WTC11 (cell line): Measurements from ENCODE around the gene SH2D6. TPM values are rescaled to one million over a fixed set of nuclear protein-coding genes. Genes with fewer than 3 reads are reported as not detected.

Source experiments
- ATAC-seq: fragments of 200-7000 bp; cut with Tn5 transposase; 2 replicates; pipeline ENCODE4 v1.10.0; 2021; ENCODE audit warnings: mild to moderate bottlenecking, moderate library complexity
- CTCF ChIA-PET: fragments of 300-600 bp; sonication (Branson Sonifier 250); formaldehyde crosslinking; loops from one replicate; lab custom pipeline; 2021; ENCODE audit warnings: antibody characterized with exemption; lab: Charles Lee
- POLR2A ChIA-PET: fragments of 350-600 bp; sonication (Branson Sonifier 250); formaldehyde crosslinking; loops from one replicate; lab custom pipeline; 2021; ENCODE audit warnings: antibody characterized with exemption; lab: Charles Lee
- DNase-seq: peaks from one replicate; pipeline ENCODE4 v3.0.0; 2021; ENCODE audit warnings: low spot score
- H3K27ac Mint-ChIP-seq: 2 replicates; pipeline ENCODE4 v1.8.0; 2021; ENCODE audit warnings: mixed read lengths
- H3K27me3 Mint-ChIP-seq: 2 replicates; pipeline ENCODE4 v1.8.0; 2021; ENCODE audit warnings: low read depth, mild to moderate bottlenecking, moderate library complexity, mixed read lengths
- H3K36me3 Mint-ChIP-seq: 2 replicates; pipeline ENCODE4 v1.8.0; 2021; ENCODE audit warnings: mixed read lengths
- H3K4me1 Mint-ChIP-seq: 2 replicates; pipeline ENCODE4 v1.8.0; 2022; ENCODE audit warnings: mixed read lengths
- H3K4me3 Mint-ChIP-seq: 2 replicates; pipeline ENCODE4 v1.8.0; 2021; ENCODE audit warnings: mild to moderate bottlenecking, moderate library complexity, mixed read lengths
- H3K9me3 Mint-ChIP-seq: 2 replicates; pipeline ENCODE4 v1.8.0; 2021; ENCODE audit warnings: mixed read lengths
- AR ChIP-seq: fragments of 250-450 bp; sonication (Bioruptor Pico); IDR thresholded peaks from 2 replicates; pipeline ENCODE4 v1.9.0; 2021; ENCODE audit warnings: mild to moderate bottlenecking
- CREM ChIP-seq: sonication (generic); formaldehyde crosslinking; IDR thresholded peaks from 2 replicates; pipeline ENCODE4 v1.8.1; 2022; ENCODE audit warnings: mild to moderate bottlenecking, missing genetic modification reagents, moderate library complexity
- FOXP1 ChIP-seq: sonication (generic); formaldehyde crosslinking; IDR thresholded peaks from 2 replicates; pipeline ENCODE4 v1.8.0; 2022; ENCODE audit warnings: missing genetic modification reagents, mild to moderate bottlenecking, moderate library complexity, borderline replicate concordance
- GRHL2 ChIP-seq: fragments of 250-450 bp; sonication (Bioruptor Pico); IDR thresholded peaks from 2 replicates; pipeline ENCODE4 v1.8.0; 2022; ENCODE audit warnings: mild to moderate bottlenecking, moderate library complexity; ENCODE audit not compliant: insufficient replicate concordance, severe bottlenecking
- GTF2I ChIP-seq: fragments of 250-450 bp; sonication (Bioruptor Pico); conservative IDR thresholded peaks from 2 replicates; pipeline ENCODE4 v1.4.0; 2021; ENCODE audit warnings: mild to moderate bottlenecking
- JAZF1 ChIP-seq: fragments of 250-450 bp; sonication (Bioruptor Pico); IDR thresholded peaks from 2 replicates; pipeline ENCODE4 v1.9.0; 2021; ENCODE audit warnings: moderate library complexity, mild to moderate bottlenecking, inconsistent platforms
- MXD4 ChIP-seq: fragments of 250-450 bp; sonication (Bioruptor Pico); IDR thresholded peaks from 2 replicates; pipeline ENCODE4 v1.8.0; 2021; ENCODE audit warnings: mild to moderate bottlenecking, moderate library complexity, borderline replicate concordance
- NR3C1 ChIP-seq: sonication (generic); formaldehyde crosslinking; conservative IDR thresholded peaks from 2 replicates; pipeline ENCODE4 v1.8.1; 2023; ENCODE audit warnings: low read depth, mild to moderate bottlenecking, missing genetic modification reagents
- OVOL2 ChIP-seq: fragments of 250-450 bp; sonication (Bioruptor Pico); IDR thresholded peaks from 2 replicates; pipeline ENCODE4 v1.9.0; 2021; ENCODE audit warnings: mild to moderate bottlenecking, borderline replicate concordance
- SOX15 ChIP-seq: fragments of 250-450 bp; sonication (Bioruptor Pico); IDR thresholded peaks from 2 replicates; pipeline ENCODE4 v1.9.0; 2021; ENCODE audit warnings: mild to moderate bottlenecking
- SP1 ChIP-seq: sonication (generic); formaldehyde crosslinking; conservative IDR thresholded peaks from 2 replicates; pipeline ENCODE4 v1.8.1; 2022; ENCODE audit warnings: missing genetic modification reagents
- STAT6 ChIP-seq: sonication (generic); formaldehyde crosslinking; conservative IDR thresholded peaks from 2 replicates; pipeline ENCODE4 v1.8.1; 2023; ENCODE audit warnings: mild to moderate bottlenecking, low read depth, missing genetic modification reagents, moderate library complexity
- ZMAT4 ChIP-seq: fragments of 250-450 bp; sonication (Bioruptor Pico); IDR thresholded peaks from 2 replicates; pipeline ENCODE4 v1.9.0; 2021; ENCODE audit warnings: mild to moderate bottlenecking
- ZNF219 ChIP-seq: sonication (generic); formaldehyde crosslinking; IDR thresholded peaks from 2 replicates; pipeline ENCODE4 v1.8.0; 2023; ENCODE audit warnings: missing genetic modification reagents, mild to moderate bottlenecking, borderline replicate concordance
- ZNF317 ChIP-seq: sonication (generic); formaldehyde crosslinking; IDR thresholded peaks from 2 replicates; pipeline ENCODE4 v1.8.1; 2023; ENCODE audit warnings: low read depth, mild to moderate bottlenecking, moderate library complexity, missing genetic modification reagents, borderline replicate concordance
- ZNF416 ChIP-seq: fragments of 250-450 bp; sonication (Bioruptor Pico); IDR thresholded peaks from 2 replicates; pipeline ENCODE4 v1.9.0; 2021; ENCODE audit warnings: mild to moderate bottlenecking, inconsistent platforms
- ZNF671 ChIP-seq: fragments of 250-450 bp; sonication (Bioruptor Pico); IDR thresholded peaks from 2 replicates; pipeline ENCODE4 v1.8.0; 2021; ENCODE audit warnings: mild to moderate bottlenecking
- total RNA-seq: library from RNA; stranded (reverse); gene quantifications from 3 replicates; pipeline ENCODE4 v1.2.3, GENCODE V29; 2021
- TF ChIP-seq, protein P1 (sequence below): fragments of 250-450 bp; sonication (Bioruptor Pico); IDR thresholded peaks from 2 replicates; pipeline ENCODE4 v1.9.0; 2021; ENCODE audit warnings: mild to moderate bottlenecking, borderline replicate concordance

The SH2D6 gene
- total RNA-seq, 1 experiment from 2014 or later = 1.2 TPM

DNA sequence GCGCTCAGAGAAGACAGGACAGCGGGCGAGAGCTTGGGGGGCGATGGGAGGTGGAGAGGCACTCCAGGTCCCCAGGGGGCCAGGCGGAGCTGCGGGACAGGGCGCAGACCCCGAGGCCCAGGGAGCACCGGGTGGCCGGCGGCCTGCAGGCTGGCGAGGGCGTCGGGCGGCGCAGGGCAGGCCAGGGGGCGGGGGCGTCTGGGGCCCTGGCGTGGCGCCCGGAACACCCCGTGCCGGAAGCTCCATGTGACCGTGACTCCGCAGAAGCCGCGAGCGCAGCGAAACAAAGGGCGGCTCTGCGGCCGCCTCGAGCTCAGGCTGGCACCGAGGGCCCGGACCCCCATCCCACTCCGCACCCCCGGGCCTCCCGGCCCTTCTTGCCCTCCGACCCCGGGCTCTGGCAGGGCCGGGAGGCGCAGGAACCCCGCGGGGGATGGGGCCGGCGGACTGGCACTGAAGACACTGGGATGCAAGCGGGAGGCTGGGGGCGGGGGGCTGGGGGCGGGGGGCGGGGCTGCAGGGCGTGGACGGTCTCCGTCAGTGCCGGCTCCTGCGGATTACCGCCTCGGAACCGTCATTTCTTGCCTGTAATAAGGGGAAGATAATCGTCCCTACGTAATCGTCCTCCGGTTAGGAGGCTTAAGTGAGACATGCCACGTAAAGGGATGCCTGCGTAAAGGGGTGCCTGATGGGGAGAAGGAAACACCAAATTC, 19.1 kb downstream of the SH2D6 start (continued):
- TF ChIP-seq GTF2I = no peak
- peak; percentile 51; the same call in 1 of the 2 replicates for TF ChIP-seq FOXP1 (CRISPR knock-in tag)
- no peak; the same call in 1 of the 2 replicates for TF ChIP-seq ZNF317 (CRISPR knock-in tag)
- 0 out of 2 replicates have a peak, but pooled peaks have one; percentile 47 for TF ChIP-seq CREM (CRISPR knock-in tag)

- TF ChIP-seq, protein P1, sequence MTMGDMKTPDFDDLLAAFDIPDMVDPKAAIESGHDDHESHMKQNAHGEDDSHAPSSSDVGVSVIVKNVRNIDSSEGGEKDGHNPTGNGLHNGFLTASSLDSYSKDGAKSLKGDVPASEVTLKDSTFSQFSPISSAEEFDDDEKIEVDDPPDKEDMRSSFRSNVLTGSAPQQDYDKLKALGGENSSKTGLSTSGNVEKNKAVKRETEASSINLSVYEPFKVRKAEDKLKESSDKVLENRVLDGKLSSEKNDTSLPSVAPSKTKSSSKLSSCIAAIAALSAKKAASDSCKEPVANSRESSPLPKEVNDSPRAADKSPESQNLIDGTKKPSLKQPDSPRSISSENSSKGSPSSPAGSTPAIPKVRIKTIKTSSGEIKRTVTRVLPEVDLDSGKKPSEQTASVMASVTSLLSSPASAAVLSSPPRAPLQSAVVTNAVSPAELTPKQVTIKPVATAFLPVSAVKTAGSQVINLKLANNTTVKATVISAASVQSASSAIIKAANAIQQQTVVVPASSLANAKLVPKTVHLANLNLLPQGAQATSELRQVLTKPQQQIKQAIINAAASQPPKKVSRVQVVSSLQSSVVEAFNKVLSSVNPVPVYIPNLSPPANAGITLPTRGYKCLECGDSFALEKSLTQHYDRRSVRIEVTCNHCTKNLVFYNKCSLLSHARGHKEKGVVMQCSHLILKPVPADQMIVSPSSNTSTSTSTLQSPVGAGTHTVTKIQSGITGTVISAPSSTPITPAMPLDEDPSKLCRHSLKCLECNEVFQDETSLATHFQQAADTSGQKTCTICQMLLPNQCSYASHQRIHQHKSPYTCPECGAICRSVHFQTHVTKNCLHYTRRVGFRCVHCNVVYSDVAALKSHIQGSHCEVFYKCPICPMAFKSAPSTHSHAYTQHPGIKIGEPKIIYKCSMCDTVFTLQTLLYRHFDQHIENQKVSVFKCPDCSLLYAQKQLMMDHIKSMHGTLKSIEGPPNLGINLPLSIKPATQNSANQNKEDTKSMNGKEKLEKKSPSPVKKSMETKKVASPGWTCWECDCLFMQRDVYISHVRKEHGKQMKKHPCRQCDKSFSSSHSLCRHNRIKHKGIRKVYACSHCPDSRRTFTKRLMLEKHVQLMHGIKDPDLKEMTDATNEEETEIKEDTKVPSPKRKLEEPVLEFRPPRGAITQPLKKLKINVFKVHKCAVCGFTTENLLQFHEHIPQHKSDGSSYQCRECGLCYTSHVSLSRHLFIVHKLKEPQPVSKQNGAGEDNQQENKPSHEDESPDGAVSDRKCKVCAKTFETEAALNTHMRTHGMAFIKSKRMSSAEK (CRISPR knock-in tag) = no peak
- TF ChIP-seq ZNF219 (CRISPR knock-in tag) (no peak), JAZF1 (CRISPR knock-in tag) (no peak), SOX15 (CRISPR knock-in tag) (no peak), ZMAT4 (no peak), ZNF317 (CRISPR knock-in tag) (no peak), ZNF416 (CRISPR knock-in tag) (no peak), OVOL2 (CRISPR knock-in tag) (no peak), STAT6 (CRISPR knock-in tag) (no peak), NR3C1 (CRISPR knock-in tag) (no peak), AR (CRISPR knock-in tag) (no peak), SP1 (CRISPR knock-in tag) (no peak), MXD4 (CRISPR knock-in tag) (no peak), ZNF671 (CRISPR knock-in tag) (no peak), GRHL2 (CRISPR knock-in tag) (no peak)
- no peak overlapping the region; the same call in 1 of the 2 replicates for H3K27ac Mint-ChIP-seq
- POLR2A ChIA-PET = interaction anchor here (0.5 to 6.1 kb wide), 9 partner anchors 9 to 297 kb away, joined by 3 to 54 read pairs (median 4); partner anchors contain the start of genes MAT2A and SH2D6
- H3K36me3 Mint-ChIP-seq = no peaks in the 10 kb centered on the region
- ATAC-seq = peak; percentile 15
- H3K27me3 Mint-ChIP-seq = peaks cover 15% of the 10 kb centered on the region
- peaks cover 36% of the 10 kb centered on the region for H3K4me1 Mint-ChIP-seq
- CTCF ChIA-PET = interaction anchor here (1.0 to 5.3 kb wide), 11 partner anchors 8 to 114 kb away, joined by 3 to 45 read pairs (median 4); partner anchors contain the start of genes MAT2A and SH2D6
- no peak for DNase-seq
- H3K9me3 Mint-ChIP-seq = no peaks in the 10 kb centered on the region
- H3K4me3 Mint-ChIP-seq = peak overlapping the region; percentile 66
These were observed 19.9 kb downstream of the SH2D6 start for GRCh38 chr2:85438201-85439024.
